GM18873 (cell line): ENCODE measurements around the gene USP36.

Experiments
- ATAC-seq: cut with Tn5 transposase; IDR thresholded peaks from one replicate; pipeline ENCODE4 v1.9.1; 2021; ENCODE audit warnings: mild to moderate bottlenecking, moderate library complexity, moderate number of reproducible peaks; ENCODE audit not compliant: unreplicated experiment, low FRiP score

USP36 gene

GRCh38 chr17:78747488-78747887, 93.1 kb downstream of the USP36 start:
- ATAC-seq = no peak

- no peak for ATAC-seq
Measured at GRCh38 chr17:78746949-78747269, 93.7 kb downstream of the USP36 start.

- no peak for ATAC-seq
Measured at GRCh38 chr17:78746263-78746948, 94.2 kb downstream of the USP36 start.
